ENCODE results near the gene NRXN3.

The NRXN3 gene

DNA sequence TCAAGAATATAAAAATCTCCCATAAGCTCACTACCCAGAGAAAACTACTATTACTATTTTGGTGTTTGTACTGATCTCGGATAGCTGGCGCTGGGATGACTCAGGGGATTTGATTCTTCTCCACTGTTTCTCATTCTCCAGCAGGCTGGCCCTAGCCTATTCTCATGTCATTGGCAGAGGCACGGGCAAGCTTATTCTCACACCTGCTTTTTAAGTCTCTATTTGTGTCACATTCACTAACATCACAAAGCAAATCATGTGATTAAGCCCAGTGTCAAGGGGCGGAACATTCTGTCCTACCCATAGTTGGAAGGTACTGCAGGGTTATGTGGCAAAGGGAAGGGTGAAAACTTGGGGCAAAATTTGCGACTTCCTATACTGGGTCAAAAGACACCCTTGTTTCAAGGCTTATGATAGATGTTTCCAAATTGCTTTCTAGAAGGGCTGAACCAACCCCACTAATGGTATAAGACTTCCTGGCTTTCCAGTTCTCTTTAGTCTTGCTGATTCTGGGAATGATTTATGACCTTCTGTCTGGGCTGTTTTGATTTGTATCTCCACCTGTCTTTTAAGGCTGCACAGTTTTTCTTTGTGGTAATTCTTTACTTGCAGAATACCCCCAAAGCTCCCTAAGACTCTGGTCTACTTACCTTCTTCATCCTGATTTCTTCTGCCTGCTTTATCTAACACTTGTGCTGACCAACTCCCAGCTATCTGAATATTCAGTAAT lies 406.4 kb downstream of the NRXN3 start:
- no peak for DNase-seq (ENCODE audit: low read depth in 2 of 2)

DNA sequence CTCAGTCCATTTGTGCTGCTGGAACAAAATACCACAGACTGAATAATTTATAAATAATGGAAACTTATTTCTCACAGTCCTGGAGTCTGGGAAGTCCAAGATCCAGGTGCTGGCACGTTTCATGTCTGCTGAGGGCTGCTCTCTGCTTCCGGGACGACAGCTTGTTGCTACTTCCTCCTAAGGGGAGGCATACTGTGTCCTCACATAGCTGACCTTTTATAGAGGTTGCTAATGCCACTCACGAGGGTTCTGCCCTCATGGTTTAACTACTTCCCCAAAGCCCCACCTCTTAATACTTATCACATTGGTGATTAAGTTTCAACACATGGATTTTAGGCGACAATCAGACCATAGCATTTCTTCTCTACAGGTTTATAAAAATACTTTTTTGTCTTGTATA lies 411.1 kb downstream of the NRXN3 start:
- DNase-seq (ENCODE audit: low read depth in 2 of 2): no peak

DNA sequence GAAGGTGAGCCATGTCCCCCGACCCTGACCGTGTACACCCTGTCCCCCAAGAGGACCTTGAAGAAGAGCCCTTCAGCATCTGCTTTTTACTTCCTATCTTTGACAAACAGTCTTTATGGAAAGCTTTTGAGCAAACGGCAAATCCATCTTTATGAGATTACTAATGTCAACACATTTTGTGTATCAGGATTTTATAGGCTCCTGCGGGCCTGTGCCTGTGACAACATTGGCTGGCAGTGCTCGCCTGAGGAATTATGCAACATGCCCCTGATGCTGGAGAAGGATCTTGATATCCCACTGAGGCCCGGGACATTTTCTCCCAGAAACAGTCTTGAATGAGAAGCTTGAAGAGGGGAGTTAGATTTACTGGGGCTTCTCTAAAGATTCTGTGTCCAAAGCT lies 416.5 kb downstream of the NRXN3 start:
- no peak for DNase-seq (ENCODE audit: low read depth in 2 of 2)

DNA sequence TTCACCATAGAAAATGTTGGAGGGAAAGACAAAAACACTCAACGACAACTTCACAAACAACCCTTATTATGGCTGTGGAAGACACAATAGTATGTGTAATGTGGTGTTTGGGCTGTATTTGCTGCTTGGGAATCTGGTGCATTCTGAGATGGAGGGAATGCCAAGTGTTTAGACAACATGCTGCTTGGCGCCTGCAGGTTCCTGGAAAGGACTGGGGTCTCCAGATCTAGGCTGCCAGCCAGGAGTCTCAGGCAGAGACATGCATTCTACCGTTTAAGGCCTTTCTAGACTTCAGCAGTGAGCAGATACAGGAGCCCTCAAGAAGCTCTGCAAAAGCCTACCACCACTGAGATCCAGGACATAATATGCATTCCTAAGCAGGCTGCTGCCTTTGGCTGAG lies 418.7 kb downstream of the NRXN3 start:
- DNase-seq (ENCODE audit: low read depth in 2 of 2): no peak

DNA sequence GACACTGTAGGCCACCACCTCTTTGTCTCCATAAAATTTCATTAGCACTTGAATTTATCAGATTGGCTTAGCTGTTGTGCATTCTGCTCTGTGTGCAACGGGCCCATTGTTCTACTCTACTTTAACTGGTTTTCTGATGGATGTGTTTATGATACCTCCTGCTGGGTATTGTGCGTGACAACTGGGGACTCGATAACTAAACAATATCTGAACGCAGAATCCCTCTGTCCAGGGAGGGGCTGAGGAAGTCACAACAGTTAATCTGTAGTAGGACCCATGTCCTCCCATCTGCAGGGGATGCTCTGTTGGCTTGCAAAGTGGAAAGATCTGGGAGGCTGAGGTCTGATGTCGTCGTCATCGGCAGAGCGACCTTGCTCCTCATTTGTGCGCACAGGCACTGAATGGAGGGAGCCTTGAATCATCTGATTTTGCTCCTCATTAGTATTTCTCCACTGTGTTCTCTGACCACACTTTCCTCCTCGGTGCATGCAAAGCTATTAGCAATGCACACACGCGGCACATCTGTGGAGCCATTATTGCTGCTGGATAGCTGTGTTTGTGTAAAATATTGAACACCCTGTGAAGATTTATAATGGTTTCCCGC lies 422.5 kb downstream of the NRXN3 start:
- DNase-seq (ENCODE audit: low read depth in 2 of 2): no peak

DNA sequence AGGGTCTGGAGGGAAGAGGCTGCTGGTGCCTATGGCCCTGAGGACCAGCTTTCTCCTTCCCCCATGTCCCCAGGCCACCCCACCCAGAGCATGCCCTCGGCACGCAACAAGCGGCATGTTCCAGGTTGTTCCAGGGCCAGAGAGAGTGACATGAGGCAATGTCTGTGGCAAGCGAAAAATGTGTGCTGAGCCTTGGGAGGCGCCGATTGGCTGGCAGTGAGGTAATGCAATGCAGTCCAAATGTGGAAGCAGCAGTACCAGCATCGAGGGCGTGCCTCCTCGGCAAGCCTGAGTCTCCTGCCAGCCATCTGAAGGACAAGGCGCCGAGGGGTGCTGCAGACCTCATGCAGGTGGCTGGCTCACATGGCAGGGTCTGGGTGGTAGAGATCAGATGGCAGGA lies 423.8 kb downstream of the NRXN3 start:
- no peak for DNase-seq (ENCODE audit: low read depth in 2 of 2)

- DNase-seq (ENCODE audit: low read depth in 2 of 2): no peak
These were observed 425.6 kb downstream of the NRXN3 start for GRCh38 chr14:78595797-78596196.

DNA sequence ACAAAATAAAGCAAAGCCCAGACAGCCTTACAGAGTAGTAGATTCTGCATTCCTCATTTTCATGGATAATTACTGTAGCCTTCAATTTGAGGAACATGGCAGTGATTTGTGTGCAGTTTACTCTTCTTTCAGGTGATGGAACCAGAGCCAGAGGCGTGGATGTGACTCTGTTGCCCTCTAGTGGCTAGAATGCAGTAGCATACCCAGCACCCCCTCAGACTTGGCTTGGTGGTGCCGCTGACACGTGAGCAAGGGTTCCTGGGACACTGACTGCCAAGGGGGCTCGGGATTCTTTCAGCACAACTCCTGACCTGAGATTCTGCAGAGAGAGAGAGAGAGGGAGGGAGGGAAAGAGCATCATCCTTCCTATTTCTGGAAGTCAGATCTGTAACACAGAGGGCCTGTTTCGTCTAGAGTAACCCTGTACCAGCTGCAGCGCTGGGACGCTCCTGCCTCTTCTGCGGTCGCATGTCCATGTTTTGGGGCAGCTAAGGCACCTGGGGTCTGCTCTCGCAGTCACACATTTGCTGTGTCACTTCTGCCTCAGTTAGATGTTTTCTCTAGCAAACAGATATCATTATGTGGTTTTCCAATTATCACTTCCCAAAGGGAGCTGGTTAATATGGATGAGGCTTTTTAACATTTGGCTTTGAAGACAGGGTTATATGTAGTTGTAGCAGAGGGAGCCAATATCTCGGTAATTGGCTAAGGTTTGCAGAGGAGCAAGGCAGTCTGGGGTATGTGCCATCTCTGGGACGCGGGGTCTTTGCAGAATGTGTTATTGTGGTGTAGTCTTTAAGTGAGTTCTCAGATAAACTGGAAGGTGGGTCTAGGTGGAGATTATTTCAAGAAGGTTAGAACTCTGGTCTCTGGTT lies 428.1 kb downstream of the NRXN3 start:
- DNase-seq (ENCODE audit: low read depth in 2 of 2): no peak

DNA sequence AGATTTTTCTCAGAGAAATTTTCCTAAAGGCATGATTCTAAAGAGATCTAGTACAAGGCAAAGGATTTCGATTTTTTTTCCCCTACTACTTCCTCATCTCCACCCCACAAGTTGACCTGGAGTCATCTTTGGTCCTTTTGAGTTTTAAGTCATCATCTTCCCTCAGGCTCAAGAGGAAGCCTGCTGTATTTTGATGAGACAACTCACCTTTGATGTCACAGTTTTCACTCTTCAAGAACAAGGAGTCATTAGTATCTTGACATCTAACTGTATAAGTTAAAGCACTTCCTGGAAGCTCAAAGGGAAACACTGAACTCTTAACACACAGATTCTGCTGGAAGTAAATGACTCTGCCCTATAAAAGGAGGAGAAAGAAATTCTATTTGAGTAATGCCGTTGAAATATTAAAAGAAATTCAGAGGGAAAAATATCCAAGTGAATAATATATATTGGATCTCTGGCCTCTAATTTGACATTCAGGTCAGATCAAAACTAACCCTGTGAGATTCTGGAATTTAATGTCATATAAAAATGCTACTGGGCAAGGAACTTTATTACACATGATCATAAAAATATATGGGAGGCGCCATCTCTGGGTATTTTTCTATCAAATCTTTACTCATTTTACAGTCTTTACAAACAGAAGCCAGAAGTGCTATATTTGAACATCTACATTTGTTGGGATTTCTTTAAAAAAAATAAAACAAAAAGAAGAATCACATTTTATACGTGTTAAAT lies 435.0 kb downstream of the NRXN3 start:
- DNase-seq (ENCODE audit: low read depth in 2 of 2): no peak

- no peak for DNase-seq (ENCODE audit: low read depth in 2 of 2)
These were observed 435.8 kb downstream of the NRXN3 start for GRCh38 chr14:78605897-78606500.

DNA sequence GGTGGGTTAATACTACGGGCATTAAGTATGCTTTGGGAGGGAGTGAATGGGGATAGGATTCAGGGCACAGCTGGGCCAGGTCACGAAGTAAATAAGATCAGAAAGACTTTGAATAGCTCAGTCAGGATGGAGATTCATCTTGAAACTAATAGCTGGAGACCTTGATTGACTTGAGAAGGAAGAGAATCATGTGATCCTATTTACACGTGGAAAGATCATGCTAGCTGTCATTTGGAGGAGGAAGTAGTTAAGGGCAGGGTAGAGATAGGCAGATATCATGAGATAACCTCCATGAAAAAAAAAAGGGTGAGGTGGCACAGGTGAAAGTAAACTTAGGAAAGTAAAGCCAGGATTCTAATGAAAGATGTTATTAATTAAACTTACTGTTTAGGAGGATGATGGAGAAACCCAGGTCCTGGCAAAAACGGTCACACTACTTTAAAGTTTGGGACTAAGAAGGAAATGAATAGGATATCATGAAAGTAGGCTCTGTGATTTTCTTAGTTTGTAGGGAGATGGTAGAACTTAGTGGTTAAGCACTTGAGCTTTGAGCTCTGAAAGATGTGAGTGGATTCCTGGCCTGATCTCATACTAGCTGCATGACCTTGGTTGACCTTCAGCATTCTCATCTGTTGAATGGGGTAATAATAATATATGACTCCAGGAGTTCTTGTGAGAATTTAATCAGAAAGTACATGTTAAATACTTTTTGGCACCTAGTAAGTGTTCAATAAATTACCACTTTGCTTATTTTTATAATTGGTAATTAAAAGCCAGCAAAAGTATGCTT lies 439.0 kb downstream of the NRXN3 start:
- no peak for DNase-seq (ENCODE audit: low read depth in 2 of 2)

DNA sequence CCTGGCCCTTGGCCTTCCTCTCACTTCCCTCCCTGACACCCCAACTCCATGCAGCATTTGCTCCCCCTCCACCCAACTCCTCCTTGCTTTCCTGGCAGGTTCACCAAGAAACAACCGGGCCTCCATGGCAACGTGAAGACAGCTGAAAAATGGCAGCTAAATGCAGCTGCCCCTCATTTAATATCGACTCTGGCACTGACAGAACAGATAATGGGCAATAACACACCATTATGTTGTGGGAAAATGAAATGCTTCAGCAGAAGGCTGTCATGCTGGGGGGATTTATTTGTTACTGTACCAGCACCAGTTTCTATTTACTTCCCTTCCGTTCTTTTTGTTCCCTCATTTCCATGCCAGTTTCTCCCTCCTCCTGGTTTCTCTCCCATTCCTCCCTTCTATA lies 440.8 kb downstream of the NRXN3 start:
- no peak for DNase-seq (ENCODE audit: low read depth in 2 of 2)

- DNase-seq (ENCODE audit: low read depth in 2 of 2): no peak
These were observed 441.8 kb downstream of the NRXN3 start for GRCh38 chr14:78611796-78612571.

DNA sequence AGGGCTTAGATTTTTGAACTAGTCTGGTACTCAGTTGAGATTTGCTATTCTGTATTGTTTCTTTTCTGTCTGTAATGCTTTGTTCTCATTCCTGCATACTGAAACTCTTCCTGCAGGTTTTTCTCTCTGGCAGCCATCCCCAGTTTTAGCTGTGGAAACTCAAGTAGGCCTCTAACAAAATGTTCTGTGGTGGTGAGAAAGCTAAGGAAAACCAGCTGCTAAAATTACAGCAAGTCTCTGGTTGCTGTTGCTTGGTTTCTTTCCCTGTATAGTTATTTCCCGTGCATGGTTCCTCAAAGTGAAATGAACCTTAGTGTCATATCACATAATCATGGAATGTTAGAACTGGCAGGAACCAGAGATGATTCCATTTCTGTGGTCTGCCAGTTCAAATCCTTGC lies 442.5 kb downstream of the NRXN3 start:
- no peak for DNase-seq (ENCODE audit: low read depth in 2 of 2)

DNA sequence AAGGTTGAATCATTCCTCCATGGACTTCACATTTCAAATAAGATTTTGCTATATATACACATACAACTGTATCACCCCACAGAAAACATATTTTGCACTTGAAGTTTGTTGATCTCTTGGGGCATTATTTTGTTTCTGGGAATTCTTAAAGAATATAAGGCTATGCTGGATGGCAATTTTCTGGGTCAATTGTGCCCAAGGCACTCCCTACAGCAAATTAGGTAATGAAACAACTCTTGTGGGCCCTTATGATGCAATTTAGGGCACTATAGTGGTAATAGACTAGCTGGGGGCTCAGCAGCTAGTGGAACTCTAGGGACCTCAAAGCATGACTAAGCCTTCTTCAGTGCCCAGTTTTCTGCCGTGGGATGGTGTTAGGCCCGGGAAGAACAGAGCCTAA lies 444.4 kb downstream of the NRXN3 start:
- DNase-seq (ENCODE audit: low read depth in 2 of 2): no peak

GRCh38 chr14:78617735-78618134 lies 447.6 kb downstream of the NRXN3 start:
- no peak for DNase-seq (ENCODE audit: low read depth in 2 of 2)

- DNase-seq (ENCODE audit: low read depth in 2 of 2): no peak
These were observed 448.2 kb downstream of the NRXN3 start for GRCh38 chr14:78618368-78618767.

- DNase-seq (ENCODE audit: low read depth in 2 of 2): no peak
These were observed 456.9 kb downstream of the NRXN3 start for GRCh38 chr14:78627114-78627513.

GRCh38 chr14:78631551-78631950 lies 461.4 kb downstream of the NRXN3 start:
- DNase-seq (ENCODE audit: low read depth in 2 of 2): no peak

GRCh38 chr14:78633752-78634151 lies 463.6 kb downstream of the NRXN3 start:
- no peak for DNase-seq (ENCODE audit: low read depth in 2 of 2)

All from stimulated activated CD8-positive, alpha-beta memory T cell treated with anti-CD3 and anti-CD28 coated beads, Interleukin-15, amount 100 ng/mL, for 4 hours (primary cell).